Daoy (cell line): ENCODE data around the gene GNRHR. TPM values are rescaled to one million over a fixed set of nuclear protein-coding genes. Genes with fewer than 3 reads are reported as not detected.
"Not testable (repeated sequence)": the region's sequence is repeated elsewhere in the genome, so short reads cannot be mapped to it uniquely, and the experiment has no call there.

Source experiments
- DNase-seq: peaks from one replicate; pipeline ENCODE4 v3.0.0-alpha.2; 2015; ENCODE audit warnings: low read depth
- total RNA-seq: library from RNA; depleted of rRNA; stranded (reverse); fragments of >200 nt; shearing (Covaris generic); gene quantifications from 2 replicates; pipeline ENCODE4 v1.2.3, GENCODE V29; 2014

GNRHR gene
- total RNA-seq, 1 experiment from 2014 or later = not detected

GRCh38 chr4:67727124-67727850 is 26.9 kb downstream of the GNRHR start:
- no peak for DNase-seq

GRCh38 chr4:67725981-67726380 is 28.2 kb downstream of the GNRHR start:
- no peak for DNase-seq

- no peak for DNase-seq
Observed at GRCh38 chr4:67725132-67725531, 29.1 kb downstream of the GNRHR start.

GRCh38 chr4:67723949-67724348 is 30.2 kb downstream of the GNRHR start:
- no peak for DNase-seq

GRCh38 chr4:67723341-67723740 is 30.8 kb downstream of the GNRHR start:
- DNase-seq = no peak

GRCh38 chr4:67721770-67722597 is 32.2 kb downstream of the GNRHR start:
- DNase-seq = peak; percentile 53

GRCh38 chr4:67721315-67721769 is 32.8 kb downstream of the GNRHR start:
- no peak for DNase-seq

- DNase-seq = no peak
Observed at GRCh38 chr4:67719953-67720617, 34.1 kb downstream of the GNRHR start.

GRCh38 chr4:67718848-67719247 is 35.3 kb downstream of the GNRHR start:
- no peak for DNase-seq

GRCh38 chr4:67717586-67717985 is 36.6 kb downstream of the GNRHR start:
- no peak for DNase-seq

GRCh38 chr4:67714955-67715354 is 39.2 kb downstream of the GNRHR start:
- DNase-seq = no peak

GRCh38 chr4:67714248-67714583 is 40.0 kb downstream of the GNRHR start:
- DNase-seq = no peak

- DNase-seq = no peak
Observed at GRCh38 chr4:67713529-67714247, 40.5 kb downstream of the GNRHR start.

- no peak for DNase-seq
Observed at GRCh38 chr4:67712650-67713528, 41.3 kb downstream of the GNRHR start.

GRCh38 chr4:67712000-67712625 is 42.1 kb downstream of the GNRHR start:
- no peak for DNase-seq

GRCh38 chr4:67706682-67707081 is 47.5 kb downstream of the GNRHR start:
- not testable (repeated sequence) for DNase-seq

GRCh38 chr4:67704843-67705242 is 49.3 kb downstream of the GNRHR start:
- DNase-seq = no peak

- DNase-seq = no peak
Observed at GRCh38 chr4:67702166-67702565, 52.0 kb downstream of the GNRHR start.

- DNase-seq = no peak
Observed at GRCh38 chr4:67701517-67701850, 52.7 kb downstream of the GNRHR start.

GRCh38 chr4:67700738-67701516 is 53.3 kb downstream of the GNRHR start, which contains the start of gene UBA6:
TSS of gene UBA6 (minus strand) at chr4:67701155. CDS start at chr4:67701119, 36 bp downstream.
- peak; percentile 94 for DNase-seq
